Renal cortex interstitium (tissue), 11 donors: Measurements from ENCODE around the gene APOC4. TPM values are rescaled to one million over a fixed set of nuclear protein-coding genes. Genes with fewer than 3 reads are reported as not detected.

Source experiments
- DNase-seq, 11 donors: peaks; one replicate each; pipeline ENCODE4 v3.0.0-alpha.2; 2013; ENCODE audit warnings: low read depth in 9 of 11, low spot score in 4 of 11; ENCODE audit errors: extremely low read depth in 1 of 11
- polyA plus RNA-seq, 3 donors: library from polyadenylated mRNA; unstranded; fragments of 120-200 nt; gene quantifications; one replicate each; pipeline ENCODE4 v1.2.1, GENCODE V29; 2013; ENCODE audit not compliant: insufficient read length in 3 of 3

Gene APOC4
- polyA plus RNA-seq, 3 donors = not detected

GRCh38 chr19:44987148-44987675, 45.2 kb downstream of the APOC4 start:
- DNase-seq = no peak

- no peak for DNase-seq
Observed at GRCh38 chr19:44988273-44988672, 46.2 kb downstream of the APOC4 start.

- peak in 5 of 11 donors; percentile 8 to 47 (median 19) for DNase-seq
Observed at GRCh38 chr19:44988896-44989556, 47.0 kb downstream of the APOC4 start.

- no peak for DNase-seq
Observed at GRCh38 chr19:44990459-44990858, 48.4 kb downstream of the APOC4 start.

GRCh38 chr19:44990966-44991365, 48.9 kb downstream of the APOC4 start:
- no peak for DNase-seq

GRCh38 chr19:44992336-44993163, 50.5 kb downstream of the APOC4 start:
- DNase-seq = no peak

GRCh38 chr19:44993526-44993925, 51.5 kb downstream of the APOC4 start:
- no peak for DNase-seq

- DNase-seq = no peak
Observed at GRCh38 chr19:44993926-44994537, 52.0 kb downstream of the APOC4 start.

Other genes with a start within 250 kb of the APOC4 start
- gene CEACAM16, start 243.1 kb upstream of the APOC4 start, polyA plus RNA-seq = not detected
- 10 to 100 TPM in 1 of 3 donors, 1 to 10 TPM in 2; 4.4 to 14.3 (median 9.0) TPM for gene BCL3, start 193.5 kb upstream of the APOC4 start, polyA plus RNA-seq
- 10 to 100 TPM in 1 of 3 donors, 1 to 10 TPM in 2; 5.4 to 10.1 (median 5.6) TPM for gene CBLC, start 164.3 kb upstream of the APOC4 start, polyA plus RNA-seq
- 100 to 1,000 TPM; 433 to 689 (median 663) TPM for gene BCAM, start 133.1 kb upstream of the APOC4 start, polyA plus RNA-seq
- 100 to 1,000 TPM; 152 to 171 (median 163) TPM for gene NECTIN2, start 95.9 kb upstream of the APOC4 start, polyA plus RNA-seq
- gene TOMM40, start 51.0 kb upstream of the APOC4 start, polyA plus RNA-seq = 10 to 100 TPM; 38.5 to 53.5 (median 46.5) TPM
- gene APOE, start 36.4 kb upstream of the APOC4 start, polyA plus RNA-seq = 100 to 1,000 TPM; 280 to 456 (median 412) TPM
- gene APOC1, start 27.6 kb upstream of the APOC4 start, polyA plus RNA-seq = 10 to 100 TPM; 11.1 to 13.2 (median 11.4) TPM
- 10 to 100 TPM; 13.6 to 16.6 (median 13.7) TPM for gene APOC2, start 3.8 kb downstream of the APOC4 start, polyA plus RNA-seq
- 100 to 1,000 TPM; 113 to 136 (median 125) TPM for gene CLPTM1, start 13.1 kb downstream of the APOC4 start, polyA plus RNA-seq
- gene RELB, start 59.2 kb downstream of the APOC4 start, polyA plus RNA-seq = 1 to 10 TPM; 4.0 to 7.8 (median 6.2) TPM
- gene CLASRP, start 96.8 kb downstream of the APOC4 start, polyA plus RNA-seq = 10 to 100 TPM; 65.0 to 86.5 (median 69.1) TPM
- 1 to 10 TPM in 2 of 3 donors, under 1 TPM in 1; 0.76 to 2.6 (median 1.4) TPM for gene ZNF296, start 134.2 kb downstream of the APOC4 start, polyA plus RNA-seq
- 10 to 100 TPM; 17.8 to 25.9 (median 22.6) TPM for gene GEMIN7, start 137.0 kb downstream of the APOC4 start, polyA plus RNA-seq
- gene PPP1R37, start 150.9 kb downstream of the APOC4 start, polyA plus RNA-seq = 10 to 100 TPM; 23.3 to 39.5 (median 32.4) TPM
- gene NKPD1, start 218.7 kb downstream of the APOC4 start, polyA plus RNA-seq = under 1 TPM; 0.09 to 0.38 (median 0.13) TPM
- 10 to 100 TPM; 29.4 to 46.9 (median 44.5) TPM for gene TRAPPC6A, start 236.0 kb downstream of the APOC4 start, polyA plus RNA-seq
- 10 to 100 TPM in 2 of 3 donors, 1 to 10 TPM in 1; 9.1 to 10.5 (median 10.4) TPM for gene BLOC1S3, start 236.5 kb downstream of the APOC4 start, polyA plus RNA-seq